Prostate gland (tissue), 2 donors: Measurements from ENCODE around the gene ZNF101.

Experiments used
- CTCF ChIP-seq, 4 experiments: fragments of 200-600 bp in 2 of 4; fragments of 450-650 bp in 2 of 4; sonication (generic) in 2 of 4; IDR thresholded peaks; 1 replicate in 3 of 4; 2 replicates in 1 of 4; pipeline ENCODE4 v1.5.1; 2016 to 2019; ENCODE audit warnings: antibody characterized with exemption in 4 of 4, mild to moderate bottlenecking in 2 of 4, moderate library complexity in 2 of 4
- POLR2AphosphoS5 ChIP-seq: sonication (generic); formaldehyde crosslinking; IDR thresholded peaks from one replicate; pipeline ENCODE4 v1.6.1; 2017; ENCODE audit warnings: antibody characterized with exemption

GRCh38 chr19:19677579-19677978, 8.9 kb downstream of the ZNF101 start:
- TF ChIP-seq CTCF (IDR thresholded peaks at IDR 0.05) (no peak), POLR2AphosphoS5 (no peak)
